Measurements from ENCODE around the gene CPT1C.

Gene CPT1C

DNA sequence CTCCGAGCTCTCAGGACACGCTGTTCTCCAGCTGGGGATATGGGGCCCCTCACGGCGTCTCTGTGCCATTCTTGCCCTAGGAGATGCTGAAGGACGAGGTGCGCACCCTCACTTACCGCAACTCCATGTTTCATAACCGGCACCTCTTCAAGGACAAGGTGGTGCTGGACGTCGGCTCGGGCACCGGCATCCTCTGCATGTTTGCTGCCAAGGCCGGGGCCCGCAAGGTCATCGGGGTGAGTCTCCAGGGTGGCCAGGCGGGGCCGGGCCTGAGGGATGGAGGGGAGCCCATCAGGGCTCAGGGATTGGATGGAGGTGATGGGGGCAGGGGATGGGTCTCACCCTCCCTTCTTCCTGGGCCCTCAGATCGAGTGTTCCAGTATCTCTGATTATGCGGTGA, 9.1 kb upstream of the CPT1C start:
- DNase-seq (no peak), ATAC-seq (no peak)

DNA sequence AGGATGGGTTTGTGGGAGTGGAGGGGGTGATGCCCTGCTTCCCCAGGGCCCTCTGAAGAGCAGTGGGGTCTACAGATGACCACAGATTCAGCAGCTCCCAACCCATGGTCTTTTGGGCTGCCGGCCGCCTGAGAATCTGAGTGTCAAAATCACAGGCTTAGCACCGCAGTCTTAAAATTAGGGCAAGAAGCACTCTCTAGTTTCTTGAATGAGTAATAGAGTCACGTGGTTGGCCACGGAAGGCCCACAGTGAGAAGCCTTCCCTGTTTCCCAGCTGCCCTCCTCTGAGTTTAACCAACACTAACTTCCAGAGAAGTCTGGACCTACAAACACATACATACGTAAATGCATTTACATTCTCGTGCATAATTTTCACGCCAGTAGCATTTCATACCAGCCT, 8.6 kb upstream of the CPT1C start:
- DNase-seq (no peak), ATAC-seq (no peak)

DNA sequence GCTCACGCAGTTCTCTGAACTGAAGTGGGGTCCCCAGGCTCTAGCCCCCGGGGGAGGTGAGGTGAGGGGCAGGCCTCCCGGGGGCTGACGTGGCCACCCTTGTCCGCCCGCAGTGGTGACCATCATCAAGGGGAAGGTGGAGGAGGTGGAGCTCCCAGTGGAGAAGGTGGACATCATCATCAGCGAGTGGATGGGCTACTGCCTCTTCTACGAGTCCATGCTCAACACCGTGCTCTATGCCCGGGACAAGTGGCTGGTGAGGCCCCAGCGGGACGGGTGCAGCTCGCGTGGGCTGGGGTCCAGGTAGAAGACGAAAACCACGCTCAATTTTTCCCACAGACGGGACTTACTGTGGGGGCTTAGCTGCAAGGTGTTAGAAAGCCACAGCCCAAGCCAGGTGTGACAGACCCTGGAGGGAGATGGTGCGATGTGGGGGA, 7.1 kb upstream of the CPT1C start:
- DNase-seq, result no peak
- ATAC-seq, result no peak

DNA sequence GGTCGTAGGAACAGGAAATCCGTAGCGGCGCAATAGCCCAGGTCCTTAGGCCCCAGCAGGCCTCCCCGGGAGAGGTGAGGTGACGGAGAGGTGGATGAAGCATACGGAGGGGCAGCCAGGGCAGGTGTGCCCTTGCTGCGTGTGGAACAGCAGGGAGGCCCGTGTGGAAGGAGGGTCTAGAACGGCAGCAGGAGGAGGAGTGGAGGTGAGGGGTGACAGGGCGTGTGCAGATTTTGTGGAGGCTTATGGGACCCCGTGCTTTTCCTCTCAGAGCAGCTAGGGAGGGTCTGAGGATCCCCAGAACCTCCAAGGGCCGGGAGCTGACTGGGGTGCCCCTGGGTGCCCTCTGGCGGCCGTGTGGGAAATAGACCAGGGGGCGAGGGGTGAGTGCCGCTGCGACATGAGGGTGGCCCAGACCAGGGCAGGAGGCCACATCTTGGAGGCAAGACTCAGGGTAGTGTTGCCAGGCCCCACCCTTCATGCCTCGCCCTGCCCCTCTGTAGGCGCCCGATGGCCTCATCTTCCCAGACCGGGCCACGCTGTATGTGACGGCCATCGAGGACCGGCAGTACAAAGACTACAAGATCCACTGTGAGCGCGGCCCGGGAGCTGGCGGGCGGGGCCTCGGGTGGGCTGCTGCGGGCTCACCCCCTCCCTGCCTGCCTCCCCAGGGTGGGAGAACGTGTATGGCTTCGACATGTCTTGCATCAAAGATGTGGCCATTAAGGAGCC, 6.5 kb upstream of the CPT1C start:
- DNase-seq, result no peak
- ATAC-seq, result no peak

DNA sequence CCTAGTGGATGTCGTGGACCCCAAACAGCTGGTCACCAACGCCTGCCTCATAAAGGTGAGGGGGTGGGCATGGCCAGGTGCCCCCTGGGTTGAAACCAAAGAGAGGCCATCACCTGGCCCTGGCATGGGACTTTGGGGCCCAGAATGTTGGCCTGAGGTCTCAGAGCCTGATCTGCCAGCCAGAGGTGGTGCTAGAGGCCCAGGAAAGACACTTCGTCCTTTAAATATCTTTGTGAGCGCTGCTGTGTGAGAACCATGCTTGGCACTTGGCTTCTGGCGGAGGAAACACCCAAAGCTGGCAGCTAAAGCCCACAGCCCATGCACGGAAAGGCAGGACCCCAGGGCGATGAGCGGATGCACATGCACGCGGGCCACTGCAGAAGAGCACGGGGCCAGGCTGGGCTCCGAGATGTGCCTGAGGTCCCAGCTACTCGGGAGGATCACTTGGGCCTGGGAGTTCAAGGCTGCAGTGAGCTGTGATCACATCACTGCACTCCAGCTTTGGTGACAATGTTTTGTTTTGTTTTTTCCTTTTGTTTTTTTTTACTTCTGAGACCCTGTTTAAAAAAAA, 5.8 kb upstream of the CPT1C start:
- ATAC-seq, result no peak
- DNase-seq, result no peak

DNA sequence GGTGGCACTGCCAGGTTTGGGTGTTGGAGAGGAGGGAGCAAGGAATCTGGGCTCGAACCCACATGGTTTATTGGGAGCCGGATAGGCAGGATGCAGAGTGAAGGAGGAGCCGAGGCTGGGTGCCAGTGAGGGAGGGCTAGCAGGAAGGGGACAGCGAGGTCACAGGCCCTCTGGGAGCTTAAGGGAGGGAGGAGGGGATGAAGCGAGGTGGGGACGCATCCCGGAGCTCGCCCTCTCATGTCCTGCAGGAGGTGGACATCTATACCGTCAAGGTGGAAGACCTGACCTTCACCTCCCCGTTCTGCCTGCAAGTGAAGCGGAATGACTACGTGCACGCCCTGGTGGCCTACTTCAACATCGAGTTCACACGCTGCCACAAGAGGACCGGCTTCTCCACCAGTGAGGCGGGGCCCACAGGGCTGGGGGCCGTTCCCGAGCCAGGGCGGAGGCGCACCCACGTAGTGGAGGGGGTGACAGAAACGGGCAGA, 5.0 kb upstream of the CPT1C start:
- no peak for DNase-seq
- no peak for ATAC-seq

DNA sequence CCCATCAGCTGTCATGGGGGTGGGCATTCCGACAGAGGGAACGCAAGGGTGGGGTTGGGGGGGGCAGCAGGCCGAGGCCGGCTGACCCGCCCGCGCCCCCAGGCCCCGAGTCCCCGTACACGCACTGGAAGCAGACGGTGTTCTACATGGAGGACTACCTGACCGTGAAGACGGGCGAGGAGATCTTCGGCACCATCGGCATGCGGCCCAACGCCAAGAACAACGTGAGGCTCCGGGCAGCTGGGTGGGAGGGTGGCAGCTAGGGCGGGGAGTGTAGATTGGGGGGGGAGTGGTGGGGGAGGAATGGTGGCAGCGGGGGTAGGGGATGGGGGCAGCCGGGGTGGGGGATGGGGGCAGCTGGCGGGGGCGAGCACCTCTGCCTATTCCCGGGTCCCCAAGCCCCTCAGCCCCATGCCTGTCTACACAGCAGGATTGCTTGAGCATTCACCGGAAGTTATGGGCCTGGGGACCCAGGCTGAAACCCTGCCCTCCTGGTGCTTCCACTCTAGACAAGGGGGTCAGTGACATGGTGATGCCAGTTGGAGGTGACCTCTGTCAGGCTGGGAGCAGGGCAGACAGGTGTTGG, 4.3 kb upstream of the CPT1C start:
- no peak for ATAC-seq

DNA sequence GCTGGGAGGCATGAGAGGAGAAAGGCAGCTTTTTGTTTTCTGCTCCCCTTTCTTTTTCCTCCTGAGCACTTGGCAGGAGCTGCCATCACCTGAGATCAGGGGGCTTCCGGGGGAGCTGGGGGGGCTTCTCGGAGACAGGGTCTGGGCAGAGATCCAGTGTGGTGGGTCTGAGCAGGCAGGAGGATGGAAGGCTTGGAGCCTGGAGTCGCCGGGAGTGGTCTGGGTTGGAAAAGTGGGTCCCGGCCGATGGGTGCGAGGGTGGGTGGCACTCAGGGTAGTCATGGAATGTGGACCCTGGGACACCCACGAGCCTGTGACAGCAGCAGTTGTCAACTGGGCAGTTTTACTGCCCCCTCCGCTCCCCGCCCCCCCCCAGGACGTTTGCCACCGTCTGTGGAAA, 3.8 kb upstream of the CPT1C start:
- DNase-seq, result no peak

More for the DNA sequence above, 4.3 kb upstream of the CPT1C start:
- no peak for DNase-seq

DNA sequence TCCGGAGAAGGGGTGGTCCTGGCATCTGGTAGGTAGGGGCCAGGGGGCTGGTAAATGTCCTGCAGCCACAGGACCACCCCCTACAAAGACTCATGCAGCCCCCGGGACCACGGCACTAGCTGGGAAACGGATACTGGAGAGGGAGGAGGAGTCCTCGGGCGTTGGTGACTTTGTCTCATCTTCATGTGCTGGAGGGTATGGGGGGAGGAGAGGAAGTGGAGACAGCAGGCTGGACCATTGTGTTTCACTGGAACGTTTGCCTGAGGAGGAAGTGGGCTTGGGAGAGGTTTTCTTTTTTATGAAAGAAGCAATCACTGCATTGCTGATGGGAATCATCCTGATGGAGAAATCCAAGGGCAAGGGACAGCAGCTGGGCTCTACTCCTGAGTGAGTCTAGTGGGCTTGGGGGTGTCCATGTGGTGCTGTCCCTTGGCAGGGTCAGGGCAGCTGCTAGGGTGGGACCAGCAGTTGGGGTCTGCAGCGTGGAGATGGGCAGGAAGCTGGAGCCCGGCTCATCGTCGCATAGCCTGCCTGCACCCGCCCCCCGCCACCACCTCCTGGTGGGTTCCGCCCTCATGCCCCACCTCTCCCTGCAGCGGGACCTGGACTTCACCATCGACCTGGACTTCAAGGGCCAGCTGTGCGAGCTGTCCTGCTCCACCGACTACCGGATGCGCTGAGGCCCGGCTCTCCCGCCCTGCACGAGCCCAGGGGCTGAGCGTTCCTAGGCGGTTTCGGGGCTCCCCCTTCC, 3.2 kb upstream of the CPT1C start:
- no peak for DNase-seq
- ATAC-seq, result no peak

More for the DNA sequence above, 3.8 kb upstream of the CPT1C start:
- ATAC-seq, result no peak

DNA sequence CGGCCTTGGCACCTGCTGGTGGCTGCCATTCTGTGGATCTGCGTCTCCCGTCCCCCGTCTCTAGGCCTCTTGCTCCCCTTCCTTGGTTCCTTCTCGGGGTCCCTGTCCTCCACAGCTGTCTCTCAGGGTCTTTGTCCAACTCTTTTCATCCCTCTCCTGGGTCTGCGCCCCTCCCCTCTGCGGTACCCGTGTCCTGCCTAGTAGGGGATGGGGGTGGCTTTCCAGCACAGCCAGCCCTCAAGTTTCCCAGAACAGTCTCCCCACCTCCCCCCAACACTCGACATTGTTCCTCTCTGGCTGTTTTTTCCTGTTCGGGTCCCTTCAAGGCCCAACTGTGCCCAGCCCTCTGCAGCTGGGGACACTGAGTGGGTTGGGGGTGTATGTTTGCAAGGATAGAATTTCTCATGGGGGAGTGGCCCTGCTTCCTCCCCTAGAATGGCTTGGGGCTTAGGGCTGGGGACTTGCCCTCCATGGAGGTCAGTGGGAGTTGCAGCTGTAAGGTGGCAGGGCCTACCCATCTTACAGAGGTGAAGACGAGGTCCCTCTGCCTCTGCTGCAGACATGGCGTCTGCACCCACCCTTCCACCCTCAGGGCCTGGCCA, 2.3 kb upstream of the CPT1C start:
- ATAC-seq (no peak), DNase-seq (no peak)

DNA sequence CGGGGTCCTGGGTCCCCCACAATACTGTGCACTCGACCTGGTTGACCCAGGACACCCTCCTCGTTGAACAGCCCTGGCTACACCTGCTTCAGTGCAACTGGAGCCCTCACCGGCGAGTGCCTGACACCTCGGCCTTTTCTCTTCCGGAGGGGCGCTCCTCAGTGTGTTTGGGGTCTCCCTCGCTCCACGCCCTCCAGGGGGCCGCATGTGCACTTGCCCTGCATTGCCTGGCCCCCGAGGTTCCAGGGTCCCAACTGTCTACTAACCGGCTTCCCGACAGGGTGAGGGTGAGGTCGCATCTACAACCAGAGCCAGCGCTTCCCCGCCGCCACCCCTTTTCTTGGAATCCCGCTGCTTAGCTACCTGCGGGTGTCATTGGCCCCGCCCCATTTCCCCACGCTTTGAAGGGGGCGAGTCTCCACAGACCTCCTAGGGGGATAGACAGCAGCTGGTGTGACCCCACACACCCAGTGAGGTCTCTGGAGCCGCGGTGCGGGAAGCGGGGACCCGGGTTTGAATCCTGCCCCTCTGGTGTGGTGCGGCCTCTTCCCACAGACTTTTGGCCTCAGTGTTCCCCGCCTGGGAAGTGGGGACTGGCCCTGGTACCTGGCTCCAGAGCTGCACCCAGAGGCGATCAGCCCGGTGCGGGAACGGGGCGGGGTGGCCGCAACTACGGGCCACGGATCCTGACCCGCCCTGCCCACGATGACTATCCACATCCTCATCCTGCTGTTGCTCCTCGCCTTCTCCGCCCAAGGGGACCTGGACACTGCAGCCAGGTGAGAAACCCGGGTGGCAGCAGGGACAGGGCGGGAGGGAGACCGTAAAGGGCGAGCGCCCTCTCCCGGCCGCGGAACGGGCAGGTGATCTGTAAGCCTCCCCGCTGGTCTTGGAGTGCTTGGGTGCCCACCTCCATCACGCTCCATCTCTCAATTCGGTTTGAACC, 1.5 kb upstream of the CPT1C start, which contains the start of gene ADM5:
Gene ADM5, plus strand, starts transcription at position 462 of the 946 bp plus-strand sequence. Its CDS starts 244 bp downstream, at position 706.
- DNase-seq, result peak; percentile 64

DNA sequence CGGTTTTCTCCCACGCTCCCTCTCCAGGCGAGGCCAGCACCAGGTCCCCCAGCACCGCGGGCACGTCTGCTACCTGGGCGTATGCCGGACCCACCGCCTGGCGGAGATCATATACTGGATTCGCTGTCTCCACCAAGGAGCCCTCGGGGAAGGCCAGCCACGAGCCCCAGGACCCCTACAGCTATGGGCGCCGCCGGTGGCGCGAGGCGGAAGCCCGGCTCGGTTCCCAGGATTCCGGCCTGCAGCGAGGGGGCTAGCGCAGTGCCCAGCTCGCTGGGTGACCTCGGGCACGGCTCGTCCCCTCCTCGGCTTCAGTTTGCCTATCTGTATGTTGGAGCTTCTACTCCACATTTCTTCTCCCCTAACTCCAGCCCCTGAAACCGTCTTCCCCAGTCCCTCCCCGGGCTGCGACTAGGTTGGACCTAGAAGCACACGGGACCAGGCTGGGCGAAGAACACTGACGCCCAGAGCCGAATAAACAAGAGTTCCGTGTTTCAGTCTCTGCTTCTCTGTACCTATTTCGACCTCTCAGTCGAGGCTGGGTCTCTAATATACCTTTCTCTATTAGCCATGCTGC, 749 bp upstream of the CPT1C start:
- ATAC-seq, result peak; percentile 7
- DNase-seq, result no peak

More for the DNA sequence above, 1.5 kb upstream of the CPT1C start, which contains the start of gene ADM5:
- peak; percentile 16 for ATAC-seq

DNA sequence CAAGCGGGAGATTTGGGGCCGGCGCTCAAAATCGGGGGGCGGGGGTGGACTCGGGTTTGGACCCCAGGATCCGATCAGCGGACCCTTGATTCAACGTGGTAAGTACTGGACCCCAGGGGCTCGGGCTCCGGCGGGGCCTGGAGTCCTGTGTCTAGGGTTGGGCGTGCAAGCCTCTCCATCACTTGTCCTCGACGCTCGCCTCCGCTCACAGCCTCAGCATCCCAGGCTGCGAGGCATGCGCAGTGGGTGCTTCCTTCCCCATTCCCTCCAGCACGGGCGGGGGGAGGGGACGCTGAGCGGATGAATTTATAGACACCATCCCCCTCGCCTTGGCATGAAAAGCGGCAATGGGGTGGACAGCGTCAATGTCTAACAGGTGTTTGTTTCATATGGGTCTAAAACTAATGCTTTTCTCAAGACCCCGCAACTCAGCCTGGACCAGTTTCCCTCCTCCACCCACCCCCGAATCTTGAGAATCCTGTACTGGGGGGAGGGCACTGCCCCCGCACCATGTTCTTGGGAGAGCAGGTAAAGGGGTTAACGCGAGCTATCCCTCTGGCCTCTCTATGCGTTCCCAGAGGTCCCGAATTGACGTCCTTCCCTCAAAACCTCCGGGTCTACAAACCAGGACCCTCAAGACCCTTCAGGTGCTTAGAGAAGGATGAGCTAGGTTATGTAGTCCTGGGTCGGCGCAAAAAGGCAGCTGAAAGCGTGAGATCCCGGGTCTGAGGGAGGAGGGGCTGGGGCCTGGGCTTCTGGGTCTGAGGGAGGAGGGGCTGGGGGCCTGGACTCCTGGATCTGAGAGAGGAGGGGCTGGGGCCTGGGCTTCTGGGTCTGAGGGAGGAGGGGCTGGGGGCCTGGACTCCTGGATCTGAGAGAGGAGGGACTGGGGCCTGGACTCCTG, 579 bp downstream of the CPT1C start:
- peak; percentile 54 for DNase-seq

DNA sequence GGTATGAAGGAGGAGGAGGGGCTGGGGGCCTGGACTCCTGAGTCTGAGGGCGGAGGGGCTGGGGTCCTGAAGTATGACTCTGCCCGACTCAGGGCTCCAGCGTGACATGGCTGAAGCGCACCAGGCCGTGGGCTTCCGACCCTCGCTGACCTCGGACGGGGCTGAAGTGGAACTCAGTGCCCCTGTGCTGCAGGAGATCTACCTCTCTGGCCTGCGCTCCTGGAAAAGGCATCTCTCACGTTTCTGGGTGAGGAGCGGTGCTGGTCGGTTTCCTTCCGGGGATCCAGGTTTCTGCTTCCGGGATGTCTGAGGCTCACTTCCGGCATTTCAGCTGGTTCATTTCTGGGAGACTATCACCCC, 1.2 kb downstream of the CPT1C start:
- ATAC-seq (no peak), DNase-seq (no peak)

More for the DNA sequence above, 579 bp downstream of the CPT1C start:
- no peak for ATAC-seq

DNA sequence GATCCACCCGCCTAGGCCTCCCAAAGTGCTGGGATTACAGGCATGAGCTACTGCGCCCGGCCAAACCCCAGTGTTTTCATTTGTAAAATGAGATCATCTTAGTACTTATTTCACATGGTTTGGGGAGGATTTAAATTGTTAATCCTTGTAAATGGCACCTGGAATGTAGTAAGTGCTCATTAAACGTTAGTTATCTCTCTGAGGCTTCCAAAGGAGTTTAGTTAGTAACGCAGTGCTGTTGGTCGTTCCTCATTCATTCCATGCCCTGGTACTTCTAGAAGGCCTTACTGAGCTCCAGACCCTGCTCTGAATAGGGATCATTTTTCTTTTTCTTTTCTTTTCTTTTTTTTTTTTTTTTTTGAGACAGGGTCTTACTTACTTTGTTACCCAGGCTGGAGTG, 5.2 kb downstream of the CPT1C start:
- ATAC-seq, result no peak

DNA sequence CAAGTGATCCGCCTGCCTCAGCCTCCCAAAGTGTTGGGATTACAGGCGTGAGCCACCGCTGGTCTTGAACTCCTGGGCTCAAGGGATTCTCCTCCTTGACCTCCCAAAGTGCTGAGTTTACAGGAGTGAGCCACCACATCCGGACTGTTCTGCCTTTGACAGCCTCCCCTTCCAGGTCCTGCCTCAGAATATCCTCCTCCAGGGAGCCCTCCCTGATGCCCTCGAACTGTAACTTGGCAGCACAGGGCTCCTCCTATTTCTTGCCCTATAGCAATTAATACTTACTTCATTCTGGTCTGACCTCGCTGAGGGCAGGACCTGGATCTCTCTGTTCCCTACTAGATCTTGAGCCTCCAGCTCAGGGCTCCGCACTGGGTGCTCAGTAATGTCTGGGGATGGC, 5.9 kb downstream of the CPT1C start:
- no peak for DNase-seq
- ATAC-seq, result no peak

More for the DNA sequence above, 5.2 kb downstream of the CPT1C start:
- no peak for DNase-seq

DNA sequence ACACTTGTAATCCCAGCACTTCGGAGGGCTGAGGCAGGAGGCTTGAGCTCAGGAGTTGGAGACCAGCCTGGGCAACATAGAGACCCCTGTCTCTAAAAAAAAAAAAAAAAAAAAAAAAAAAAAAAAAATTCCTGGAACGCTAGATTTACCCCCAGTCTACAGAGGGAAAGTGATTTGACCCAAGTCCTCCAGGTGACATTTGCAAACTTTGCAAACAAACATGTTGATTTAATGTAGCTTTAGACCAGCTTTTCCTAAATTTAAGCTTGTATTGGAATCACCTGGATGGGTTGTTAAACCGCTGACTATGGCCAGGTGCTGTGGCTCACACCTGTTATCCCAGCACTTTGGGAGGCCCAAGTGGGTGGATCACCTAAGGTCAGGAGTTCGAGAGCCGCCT, 8.4 kb downstream of the CPT1C start:
- DNase-seq (no peak), ATAC-seq (no peak)

DNA sequence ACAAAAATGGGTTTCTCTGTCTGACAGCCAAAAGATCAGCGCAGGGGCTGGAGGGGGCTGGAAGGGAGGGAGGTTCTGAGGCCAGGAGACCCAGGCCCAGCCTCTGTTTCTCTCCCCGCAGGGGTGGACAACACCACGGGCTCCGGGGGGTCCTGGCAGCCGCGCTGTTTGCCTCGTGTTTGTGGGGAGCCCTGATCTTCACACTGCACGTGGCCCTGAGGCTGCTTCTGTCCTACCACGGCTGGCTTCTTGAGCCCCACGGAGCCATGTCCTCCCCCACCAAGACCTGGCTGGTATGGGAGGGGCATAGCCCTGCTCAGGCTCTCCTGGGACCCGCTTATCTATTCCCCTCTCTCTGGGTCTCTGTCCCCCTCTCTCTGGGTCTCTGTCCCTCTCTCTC, 9.6 kb downstream of the CPT1C start:
- ATAC-seq (no peak), DNase-seq (no peak)

DNA sequence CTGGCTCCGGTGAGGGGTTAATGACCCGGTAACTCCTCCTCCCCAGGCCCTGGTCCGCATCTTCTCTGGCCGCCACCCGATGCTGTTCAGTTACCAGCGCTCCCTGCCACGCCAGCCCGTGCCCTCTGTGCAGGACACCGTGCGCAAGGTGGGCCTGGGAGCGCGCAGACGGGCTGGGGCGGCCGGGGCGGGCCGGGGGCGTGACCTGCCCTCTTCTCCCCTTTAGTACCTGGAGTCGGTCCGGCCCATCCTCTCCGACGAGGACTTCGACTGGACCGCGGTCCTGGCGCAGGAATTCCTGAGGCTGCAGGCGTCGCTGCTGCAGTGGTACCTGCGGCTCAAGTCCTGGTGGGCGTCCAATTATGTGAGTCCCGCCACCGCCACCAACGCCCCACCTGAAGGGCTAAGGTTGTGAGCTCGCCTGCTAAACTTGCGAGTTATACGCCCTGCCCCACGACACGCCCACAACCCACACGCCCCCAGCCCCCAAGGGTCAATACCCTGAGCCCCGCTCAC, 10.4 kb downstream of the CPT1C start:
- DNase-seq (no peak), ATAC-seq (peak; percentile 25)
